PC-3 (cell line): Measurements from ENCODE around the gene HPSE2. TPM values are rescaled to one million over a fixed set of nuclear protein-coding genes. Genes with fewer than 3 reads are reported as not detected.

Experiments
- ATAC-seq: fragments of 200-7000 bp; cut with Tn5 transposase; 2 replicates; pipeline ENCODE4 v1.9.1; 2020; ENCODE audit warnings: mild to moderate bottlenecking, moderate library complexity
- BruUV-seq: library from RNA; stranded (reverse); fragments of 400-500 nt; replicated peaks from 2 replicates; lab custom pipeline; 2021; lab: Mats Ljungman, UMichigan
- CTCF ChIA-PET: fragments of 300-600 bp; sonication (Branson Sonifier 250); formaldehyde crosslinking; loops from one replicate; lab custom pipeline; 2022; ENCODE audit warnings: antibody characterized with exemption; lab: Charles Lee
- POLR2A ChIA-PET: fragments of 300-600 bp; sonication (Branson Sonifier 250); formaldehyde crosslinking; loops from one replicate; lab custom pipeline; 2022; ENCODE audit warnings: antibody characterized with exemption; ENCODE audit not compliant: unreplicated experiment; lab: Charles Lee
- DNase-seq: peaks from one replicate; pipeline ENCODE4 v3.0.0-alpha.2; 2015
- H2AFZ ChIP-seq: fragments of 300-600 bp; sonication (generic); 2 replicates; pipeline ENCODE4 v1.6.0; 2016; ENCODE audit warnings: antibody characterized with exemption, low read length
- H3F3A ChIP-seq: fragments of 300-600 bp; sonication (generic); one replicate; pipeline ENCODE4 v1.6.0; 2017; ENCODE audit warnings: antibody characterized with exemption, low read length, control low read depth, mild to moderate bottlenecking; ENCODE audit not compliant: unreplicated experiment
- H3K27ac ChIP-seq: fragments of 300-600 bp; sonication (generic); 2 replicates; pipeline ENCODE4 v1.5.1; 2016; ENCODE audit warnings: mild to moderate bottlenecking, low read length
- H3K27me3 ChIP-seq: fragments of 300-600 bp; sonication (generic); 2 replicates; pipeline ENCODE4 v1.6.1; 2016; ENCODE audit warnings: low read length, mixed read lengths
- H3K36me3 ChIP-seq: fragments of 300-600 bp; sonication (generic); 2 replicates; pipeline ENCODE4 v1.6.1; 2016; ENCODE audit warnings: low read depth, mixed run types, low read length, mixed read lengths
- H3K4me1 ChIP-seq: fragments of 300-600 bp; sonication (generic); 2 replicates; pipeline ENCODE4 v1.5.1; 2016; ENCODE audit warnings: low read length; ENCODE audit not compliant: insufficient read depth
- H3K4me2 ChIP-seq: fragments of 300-600 bp; sonication (generic); 2 replicates; pipeline ENCODE4 v1.6.0; 2016; ENCODE audit warnings: low read length
- H3K4me3 ChIP-seq: fragments of 300-600 bp; sonication (generic); 2 replicates; pipeline ENCODE4 v1.5.1; 2016; ENCODE audit warnings: mild to moderate bottlenecking, low read length, mixed read lengths
- H3K79me2 ChIP-seq: fragments of 300-600 bp; sonication (generic); 2 replicates; pipeline ENCODE4 v1.6.1; 2017; ENCODE audit warnings: low read length, mixed read lengths
- H3K9ac ChIP-seq: fragments of 300-600 bp; sonication (generic); 2 replicates; pipeline ENCODE4 v1.6.0; 2016; ENCODE audit warnings: mild to moderate bottlenecking, low read length
- H3K9me2 ChIP-seq: fragments of 300-600 bp; sonication (generic); replicated peaks from 2 replicates; pipeline ENCODE4 v1.6.1; 2016; ENCODE audit warnings: mixed run types, low read length, mixed read lengths
- H3K9me3 ChIP-seq: fragments of 300-600 bp; sonication (generic); 2 replicates; pipeline ENCODE4 v1.6.1; 2016; ENCODE audit warnings: low read length, mixed read lengths
- H4K20me1 ChIP-seq: fragments of 300-600 bp; sonication (generic); 2 replicates; pipeline ENCODE4 v1.6.1; 2016; ENCODE audit warnings: low read length, mixed read lengths
- CTCF ChIP-seq: fragments of 300-600 bp; sonication (generic); conservative IDR thresholded peaks from 2 replicates; pipeline ENCODE4 v1.5.1; 2017; ENCODE audit warnings: antibody characterized with exemption, low read depth, mild to moderate bottlenecking, low read length
- EZH2 ChIP-seq: fragments of 300-600 bp; sonication (generic); IDR thresholded peaks from one replicate; pipeline ENCODE4 v1.6.1; 2017; ENCODE audit warnings: antibody characterized with exemption, mild to moderate bottlenecking, low read length; ENCODE audit not compliant: unreplicated experiment
- EZH2phosphoT487 ChIP-seq: fragments of 300-600 bp; sonication (generic); IDR thresholded peaks from 2 replicates; pipeline ENCODE4 v1.6.1; 2018; ENCODE audit warnings: mild to moderate bottlenecking, antibody characterized with exemption, low read length, borderline replicate concordance
- intact Hi-C: fragments of 100-400 bp; cut with micrococcal nuclease; formaldehyde crosslinking; loops from 2 replicates; pipeline ENCODE4 v1.9.0; 2023
- total RNA-seq: library from RNA; depleted of rRNA; stranded (reverse); fragments of >200 nt; gene quantifications from 2 replicates; pipeline ENCODE4 v1.2.3, GENCODE V29; 2014

Gene HPSE2
- total RNA-seq, 1 experiment from 2014 or later, result 0.15 TPM

GRCh38 chr10:98461500-98461842 lies 774.2 kb downstream of the HPSE2 start:
- no peaks in the 10 kb centered on the region for H3K79me2 ChIP-seq
- no peaks in the 10 kb centered on the region for H3K36me3 ChIP-seq
- H3K4me2 ChIP-seq, result peak overlapping the region; percentile 52
- no peak for DNase-seq
- H3K4me3 ChIP-seq, result no peak overlapping the region
- H3K9ac ChIP-seq, result no peak overlapping the region
- H3K9me2 ChIP-seq, result no peaks in the 10 kb centered on the region
- no peak for TF ChIP-seq CTCF
- no peak for TF ChIP-seq EZH2
- TF ChIP-seq EZH2phosphoT487, result no peak
- ATAC-seq, result no peak
- ChIA-PET POLR2A (no interaction called here), CTCF (interaction anchor here (0.8 kb wide), 1 partner anchor 199 kb away, joined by 3 read pairs; no protein-coding TSS in a partner anchor)
- H3F3A ChIP-seq, result no peaks in the 10 kb centered on the region
- no peaks in the 10 kb centered on the region for H4K20me1 ChIP-seq
- H3K27ac ChIP-seq, result peak overlapping the region; percentile 18
- no peaks in the 10 kb centered on the region for H3K9me3 ChIP-seq
- no TSS peak for BruUV-seq
- H3K27me3 ChIP-seq, result no peaks in the 10 kb centered on the region
- no peak overlapping the region for H2AFZ ChIP-seq
- peaks cover 20% of the 10 kb centered on the region for H3K4me1 ChIP-seq
- intact Hi-C loops, result loop anchor here (2.0 kb wide), 2 partner anchors 37 to 57 kb away; no protein-coding TSS in a partner anchor

DNA sequence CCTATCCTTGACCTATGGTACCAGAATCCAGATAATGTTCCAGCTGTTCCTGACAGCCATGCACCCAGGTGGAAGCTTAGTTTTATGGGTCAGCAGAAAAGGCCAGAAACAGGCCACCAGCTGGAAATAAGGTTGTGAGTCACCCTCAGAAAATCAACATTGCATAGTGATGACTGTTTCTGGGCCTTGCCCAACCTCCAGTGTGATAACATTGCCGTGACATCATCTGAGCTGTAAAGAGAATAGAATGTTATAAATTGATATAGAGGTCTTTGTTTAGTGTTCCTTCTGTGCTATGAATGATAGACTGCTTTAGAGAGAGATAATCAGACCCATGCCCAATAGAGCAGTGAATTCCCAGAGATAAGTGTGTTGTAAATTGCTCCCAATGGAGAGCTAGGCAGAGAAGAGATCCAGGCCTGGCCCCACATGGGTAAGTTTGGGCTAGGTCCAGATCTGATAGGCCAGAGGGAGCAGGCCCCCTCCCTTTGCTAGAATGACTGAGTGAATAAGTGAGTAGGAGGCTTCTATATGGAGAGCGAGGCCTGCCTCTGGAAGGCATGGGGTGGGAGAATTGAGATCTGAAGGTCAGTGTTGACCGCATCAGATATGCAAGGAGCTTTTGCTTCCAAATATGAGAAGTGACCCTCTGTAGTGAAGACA lies 774.7 kb downstream of the HPSE2 start:
- Histone ChIP-seq H2AFZ (no peak overlapping the region), H3K9me2 (no peaks in the 10 kb centered on the region), H3F3A (no peaks in the 10 kb centered on the region), H3K79me2 (no peaks in the 10 kb centered on the region), H3K4me2 (peak overlapping the region; percentile 52), H3K9me3 (no peaks in the 10 kb centered on the region), H3K9ac (no peak overlapping the region), H3K4me3 (no peak overlapping the region), H3K36me3 (no peaks in the 10 kb centered on the region), H3K27me3 (no peaks in the 10 kb centered on the region), H3K27ac (peak overlapping the region; percentile 18), H4K20me1 (no peaks in the 10 kb centered on the region), H3K4me1 (peaks cover 20% of the 10 kb centered on the region)
- ChIA-PET POLR2A (no interaction called here), CTCF (interaction anchor here (0.8 kb wide), 1 partner anchor 198 kb away, joined by 3 read pairs; no protein-coding TSS in a partner anchor)
- DNase-seq, result peak; percentile 93
- TF ChIP-seq CTCF (no peak), EZH2 (no peak), EZH2phosphoT487 (no peak)
- intact Hi-C loops, result loop anchor here (2.0 kb wide), 2 partner anchors 36 to 56 kb away; no protein-coding TSS in a partner anchor
- no TSS peak for BruUV-seq
- ATAC-seq, result peak; percentile 93
